Cerebellar cortex (tissue), 1 donor: ENCODE measurements around the gene LSM2.
"Not testable (repeated sequence)": the region's sequence is repeated elsewhere in the genome, so short reads cannot be mapped to it uniquely, and the experiment has no call there.

Source experiments
- DNase-seq: peaks from one replicate; pipeline ENCODE4 v3.0.0-alpha.2; 2015; ENCODE audit warnings: low spot score

LSM2 gene

DNA sequence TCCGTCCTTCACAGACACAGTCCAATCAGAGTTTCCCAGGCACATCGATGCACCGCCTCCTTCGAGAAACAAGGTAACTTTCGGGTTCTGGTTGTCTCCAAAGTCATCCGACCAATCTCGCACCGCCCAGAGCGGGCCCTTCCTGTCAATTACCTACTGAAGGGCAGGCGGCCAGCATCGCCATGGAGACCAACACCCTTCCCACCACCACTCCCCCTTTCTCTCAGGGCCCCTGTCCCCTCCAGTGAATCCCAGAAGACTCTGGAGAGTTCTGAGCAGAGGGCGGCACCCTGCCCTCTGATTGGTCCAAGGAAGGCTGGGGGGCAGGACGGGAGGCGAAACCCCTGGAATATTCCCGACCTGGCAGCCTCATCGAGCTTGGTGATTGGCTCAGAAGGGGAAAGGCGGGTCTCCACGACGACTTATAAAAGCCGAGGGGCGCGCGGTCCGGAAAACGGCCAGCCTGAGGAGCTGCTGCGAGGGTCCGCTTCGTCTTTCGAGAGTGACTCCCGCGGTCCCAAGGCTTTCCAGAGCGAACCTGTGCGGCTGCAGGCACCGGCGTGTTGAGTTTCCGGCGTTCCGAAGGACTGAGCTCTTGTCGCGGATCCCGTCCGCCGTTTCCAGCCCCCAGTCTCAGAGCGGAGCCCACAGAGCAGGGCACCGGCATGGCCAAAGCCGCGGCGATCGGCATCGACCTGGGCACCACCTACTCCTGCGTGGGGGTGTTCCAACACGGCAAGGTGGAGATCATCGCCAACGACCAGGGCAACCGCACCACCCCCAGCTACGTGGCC is 20.7 kb upstream of the LSM2 start, which contains the start of gene HSPA1B:
TSS of gene HSPA1B (plus strand) at position 453 of the 794 bp plus-strand sequence. CDS start at position 666, 213 bp downstream.
- DNase-seq: peak; percentile 100

GRCh38 chr6:31826793-31827285 is 20.1 kb upstream of the LSM2 start:
- no peak for DNase-seq

- DNase-seq: no peak
Measured at GRCh38 chr6:31825553-31825952, 18.8 kb upstream of the LSM2 start.

- not testable (repeated sequence) for DNase-seq
Measured at GRCh38 chr6:31823592-31824196, 16.9 kb upstream of the LSM2 start.

DNA sequence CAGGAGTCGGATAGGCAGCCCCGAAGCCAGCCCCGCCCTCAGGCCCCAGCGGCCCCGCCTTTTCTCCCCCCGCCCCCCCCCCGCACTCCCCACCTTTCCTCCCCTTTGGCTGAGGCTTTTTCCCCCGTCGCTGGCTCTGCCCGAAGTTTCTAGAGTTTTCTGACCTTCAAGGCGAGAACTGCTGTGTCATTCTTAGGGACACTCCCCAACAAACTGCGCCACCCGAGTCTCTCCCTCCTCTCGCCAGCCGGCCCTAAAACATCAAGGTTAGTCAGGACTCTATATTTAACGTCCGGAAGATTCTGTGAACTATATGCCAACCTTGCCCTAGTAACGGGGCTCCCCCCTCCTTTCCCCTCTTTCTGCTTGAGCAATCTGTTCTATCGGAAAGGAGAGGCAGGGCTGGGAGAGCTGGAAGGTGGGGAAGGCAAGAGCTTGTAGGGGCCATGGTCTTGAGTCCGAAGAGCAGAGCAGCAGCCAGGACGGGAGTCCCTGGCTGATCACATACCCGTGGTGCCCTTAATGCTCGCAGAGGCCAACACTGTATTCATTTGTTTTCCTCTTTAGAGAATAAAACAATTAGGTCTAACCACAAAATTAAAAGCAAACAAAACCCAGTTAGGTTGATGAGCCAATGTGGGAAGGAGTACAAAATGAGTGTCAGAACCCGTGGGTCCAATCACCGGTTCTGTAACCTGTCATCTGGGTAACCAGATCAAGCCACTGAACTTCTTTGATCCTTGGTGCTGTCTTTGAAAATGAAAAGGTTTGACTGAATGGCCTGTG is 15.5 kb upstream of the LSM2 start:
- peak; percentile 77 for DNase-seq

GRCh38 chr6:31821301-31822035 is 14.7 kb upstream of the LSM2 start:
- DNase-seq: no peak

GRCh38 chr6:31820399-31820798 is 13.6 kb upstream of the LSM2 start:
- DNase-seq: not testable (repeated sequence)

- no peak for DNase-seq
Measured at GRCh38 chr6:31819871-31820299, 13.1 kb upstream of the LSM2 start.

DNA sequence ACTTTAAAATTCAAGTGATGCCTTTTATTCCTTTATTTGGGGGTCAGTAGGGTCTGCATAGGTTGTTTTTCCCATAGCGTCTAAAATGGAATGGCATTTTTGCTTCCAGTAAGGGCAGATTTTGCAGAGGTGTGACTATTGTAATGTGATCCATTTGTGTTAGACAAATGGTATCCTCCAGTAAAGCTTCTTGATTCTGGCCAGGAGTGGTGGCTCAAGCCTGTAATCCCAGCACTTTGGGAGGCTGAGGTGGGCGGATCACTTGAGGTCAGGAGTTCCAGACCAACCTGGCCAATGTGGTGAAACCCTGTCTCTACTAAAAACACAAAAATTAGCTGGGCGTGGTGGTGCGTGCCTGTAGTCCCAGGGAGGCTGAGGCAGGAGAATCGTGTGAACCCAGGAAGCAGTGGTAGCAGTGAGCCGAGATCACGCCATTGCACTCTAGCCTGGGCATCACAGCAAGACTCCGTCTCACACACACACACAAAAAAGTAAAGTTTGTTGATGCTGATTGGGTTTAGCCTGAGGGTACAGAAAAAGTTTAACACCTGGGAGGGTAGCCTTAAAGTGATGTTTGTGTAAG is 11.3 kb upstream of the LSM2 start:
- not testable (repeated sequence) for DNase-seq

DNA sequence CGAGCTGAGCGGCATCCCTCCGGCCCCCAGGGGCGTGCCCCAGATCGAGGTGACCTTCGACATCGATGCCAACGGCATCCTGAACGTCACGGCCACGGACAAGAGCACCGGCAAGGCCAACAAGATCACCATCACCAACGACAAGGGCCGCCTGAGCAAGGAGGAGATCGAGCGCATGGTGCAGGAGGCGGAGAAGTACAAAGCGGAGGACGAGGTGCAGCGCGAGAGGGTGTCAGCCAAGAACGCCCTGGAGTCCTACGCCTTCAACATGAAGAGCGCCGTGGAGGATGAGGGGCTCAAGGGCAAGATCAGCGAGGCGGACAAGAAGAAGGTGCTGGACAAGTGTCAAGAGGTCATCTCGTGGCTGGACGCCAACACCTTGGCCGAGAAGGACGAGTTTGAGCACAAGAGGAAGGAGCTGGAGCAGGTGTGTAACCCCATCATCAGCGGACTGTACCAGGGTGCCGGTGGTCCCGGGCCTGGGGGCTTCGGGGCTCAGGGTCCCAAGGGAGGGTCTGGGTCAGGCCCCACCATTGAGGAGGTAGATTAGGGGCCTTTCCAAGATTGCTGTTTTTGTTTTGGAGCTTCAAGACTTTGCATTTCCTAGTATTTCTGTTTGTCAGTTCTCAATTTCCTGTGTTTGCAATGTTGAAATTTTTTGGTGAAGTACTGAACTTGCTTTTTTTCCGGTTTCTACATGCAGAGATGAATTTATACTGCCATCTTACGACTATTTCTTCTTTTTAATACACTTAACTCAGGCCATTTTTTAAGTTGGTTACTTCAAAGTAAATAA is 10.6 kb upstream of the LSM2 start:
- DNase-seq: not testable (repeated sequence)

- peak; percentile 96 for DNase-seq
Measured at GRCh38 chr6:31815025-31815838, 8.5 kb upstream of the LSM2 start, which contains the start of the genes HSPA1A and HSPA1L. HSPA1A (plus strand) TSS chr6:31815543; CDS start chr6:31815757, 214 bp downstream. HSPA1L (minus strand) TSS chr6:31815283; CDS start chr6:31811972, 3,311 bp downstream.

DNA sequence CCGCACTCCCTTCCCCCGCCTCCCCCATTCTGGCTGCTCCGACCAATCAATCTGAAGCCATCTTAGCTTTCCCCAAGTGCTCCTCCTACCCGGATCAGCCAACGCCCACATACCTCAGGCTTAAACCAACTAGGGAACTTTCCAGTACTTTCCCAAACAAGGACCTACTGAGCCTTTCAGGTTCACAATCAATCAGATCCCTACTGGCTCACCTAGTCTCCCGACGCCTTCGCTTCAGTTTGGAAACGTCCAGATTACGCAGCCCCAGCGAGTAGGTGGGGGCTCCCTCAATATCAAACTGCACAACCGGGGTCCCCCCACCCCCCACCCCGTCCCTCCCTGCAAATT is 7.9 kb upstream of the LSM2 start:
- peak; percentile 97 for DNase-seq

DNA sequence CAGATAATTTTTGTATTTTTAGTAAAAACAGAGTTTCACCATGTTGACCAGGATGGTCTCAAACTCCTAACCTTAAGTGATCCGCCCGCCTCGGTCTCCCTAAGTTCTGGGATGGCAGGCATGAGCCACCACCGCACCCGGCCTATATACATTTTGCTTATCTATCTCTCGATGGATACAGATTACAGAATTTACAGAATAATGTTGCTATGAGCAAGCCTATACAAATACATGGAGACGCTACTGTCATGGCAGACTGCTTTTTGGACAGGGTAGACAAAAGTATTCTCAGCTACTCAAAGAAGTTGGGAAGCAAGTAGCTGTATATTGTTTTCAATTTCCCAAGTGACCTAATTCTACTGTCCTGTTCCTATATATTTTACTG is 6.7 kb upstream of the LSM2 start:
- DNase-seq: no peak

GRCh38 chr6:31811645-31812044 is 4.9 kb upstream of the LSM2 start:
- no peak for DNase-seq

DNA sequence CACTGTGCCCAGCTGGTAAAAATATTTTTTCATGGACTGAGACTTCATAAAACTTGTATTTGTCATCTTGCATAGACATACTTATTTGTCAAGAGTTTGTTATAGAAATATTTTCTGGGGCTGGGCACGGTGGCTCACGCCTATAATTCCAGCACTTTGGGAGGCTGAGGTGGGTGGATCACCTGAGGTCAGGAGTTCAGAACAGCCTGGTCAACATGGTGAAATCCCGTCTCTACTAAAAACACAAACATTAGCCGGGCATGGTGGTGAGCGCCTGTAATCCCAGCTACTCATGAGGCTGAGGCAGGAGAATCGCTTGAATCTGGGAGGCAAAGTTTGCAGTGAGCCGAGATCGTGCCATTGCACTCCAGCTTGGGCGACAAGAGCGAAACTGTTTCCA is 1.8 kb upstream of the LSM2 start:
- DNase-seq: not testable (repeated sequence)

DNA sequence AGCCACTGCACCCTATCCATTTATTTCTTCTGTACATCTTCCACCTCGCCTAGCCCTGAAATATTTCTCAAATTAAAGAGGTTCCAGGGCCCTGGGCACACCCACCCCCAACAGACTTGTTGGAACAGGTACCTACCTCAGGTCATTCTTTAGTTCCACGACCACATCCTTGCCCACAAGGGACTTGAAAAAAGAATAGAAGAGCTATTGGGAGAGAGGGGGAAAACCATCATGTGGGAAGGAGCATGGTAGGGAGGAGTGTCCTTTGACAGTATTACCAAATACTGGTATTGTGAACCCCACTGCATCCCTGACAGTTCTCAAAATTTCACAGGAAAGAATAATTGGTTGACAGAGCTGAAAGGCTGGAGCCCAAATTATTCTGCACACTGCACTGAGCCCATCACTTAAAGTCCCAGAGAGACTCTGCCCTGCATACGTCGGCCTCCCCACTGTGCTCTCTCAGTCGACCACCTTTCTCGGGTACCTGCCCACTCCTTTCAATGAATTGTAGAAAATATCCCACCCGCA is 762 bp downstream of the LSM2 start:
- no peak for DNase-seq

GRCh38 chr6:31801031-31801927 is 5.5 kb downstream of the LSM2 start:
- not testable (repeated sequence) for DNase-seq

DNA sequence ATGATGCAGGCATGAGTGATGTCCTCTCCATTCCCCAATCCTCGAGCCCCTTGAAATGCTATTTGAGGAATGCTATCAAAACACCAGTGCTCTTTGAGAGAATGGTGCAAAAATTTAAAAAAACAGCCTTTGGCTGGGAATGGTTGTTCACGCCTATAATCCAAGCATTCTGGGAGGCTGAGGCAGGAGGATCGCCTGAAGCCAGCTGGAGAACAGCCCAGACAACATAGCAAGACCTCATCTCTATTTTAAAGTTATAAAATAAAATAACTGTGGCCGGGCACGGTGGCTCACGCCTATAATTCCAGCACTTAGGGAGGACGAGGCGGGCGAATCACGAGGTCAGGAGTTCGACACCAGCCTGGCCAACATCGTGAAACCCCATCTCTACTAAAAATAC is 7.0 kb downstream of the LSM2 start:
- no peak for DNase-seq
